ENCODE results near the gene GFOD1. TPM values are rescaled to one million over a fixed set of nuclear protein-coding genes. Genes with fewer than 3 reads are reported as not detected.
A peak's percentile ranks its signal among the peaks of the same experiment; 100 is the strongest.

Gene GFOD1
- total and polyA plus RNA-seq, 2 of the 4 experiments (the other 2 are of a cell fraction), result 1.8 to 3.4 TPM

DNA sequence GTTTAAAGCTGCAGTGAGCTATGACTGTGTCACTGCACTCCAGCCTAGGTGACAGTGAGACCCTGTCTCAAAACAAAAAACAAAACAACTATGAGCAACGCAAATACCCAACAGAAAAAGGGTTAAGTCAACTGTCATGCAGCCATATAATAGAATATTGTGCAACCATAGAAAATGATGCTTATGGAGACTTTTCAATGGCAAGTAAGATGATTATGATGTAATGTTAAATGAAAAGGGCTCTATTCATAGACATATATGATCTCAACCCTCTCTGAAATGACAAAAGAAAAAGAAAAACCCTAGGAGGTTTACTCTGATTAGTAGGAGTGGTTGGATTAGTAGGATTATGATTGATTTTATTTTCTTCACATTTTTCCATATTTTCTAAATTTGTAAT, 117.8 kb downstream of the GFOD1 start:
- Histone ChIP-seq H3K9me1 (ENCODE audit: insufficient read depth, low read length) (peaks cover 4% of the 10 kb centered on the region; the same call in 1 of the 2 replicates), H4K5ac (ENCODE audit: low read depth, low read length) (no peak overlapping the region), H3K9ac (ENCODE audit: low read depth, low read length) (no peak overlapping the region), H2AK5ac (ENCODE audit: low read depth, low read length) (no peak overlapping the region), H3K4me2 (ENCODE audit: low read depth, low read length) (no peak overlapping the region), H3K9me3 (ENCODE audit: control insufficient read depth, insufficient read depth, low read length) (no peaks in the 10 kb centered on the region), H2AFZ (replicated peaks; ENCODE audit: low read length, poor library complexity) (no peak overlapping the region), H3K79me1 (ENCODE audit: low read depth in 1 of 2, low read length in 2 of 2) (no peaks in the 10 kb centered on the region; a peak in 2 of 4 replicates), H3K4ac (ENCODE audit: low read depth, low read length) (no peak overlapping the region), H3K27me3 (ENCODE audit: control insufficient read depth, insufficient read depth, low read length) (no peaks in the 10 kb centered on the region), H2BK15ac (ENCODE audit: low read depth, low read length) (no peak overlapping the region), H3K27ac (ENCODE audit: insufficient read depth, low read length) (no peak overlapping the region), H4K8ac (ENCODE audit: low read depth in 2 of 2, low read length in 2 of 2) (no peak overlapping the region), H3K23ac (ENCODE audit: low read depth, low read length) (no peak overlapping the region), H2BK120ac (ENCODE audit: low read depth, low read length) (no peak overlapping the region), H3K4me3 (ENCODE audit: insufficient read depth, low read depth, low read length) (no peak overlapping the region), H2BK20ac (ENCODE audit: low read depth, low read length) (no peak overlapping the region), H3K14ac (replicated peaks; ENCODE audit: low read depth, low read length) (no peak overlapping the region), H2BK5ac (ENCODE audit: low read depth, low read length, poor library complexity, severe bottlenecking) (no peak overlapping the region), H3K4me1 (ENCODE audit: control insufficient read depth, insufficient read depth, low read length) (peaks cover 4% of the 10 kb centered on the region; the same call in 1 of the 2 replicates), H3K36me3 (ENCODE audit: control insufficient read depth, insufficient read depth, low read length) (peaks cover 1% of the 10 kb centered on the region; the same call in 1 of the 2 replicates), H2AK9ac (replicated peaks; ENCODE audit: low read depth, low read length, poor library complexity) (no peak overlapping the region), H4K20me1 (ENCODE audit: insufficient read depth, low read length) (no peaks in the 10 kb centered on the region), H4K91ac (ENCODE audit: insufficient read depth, low read depth, low read length) (no peak overlapping the region), H3K56ac (ENCODE audit: extremely low read depth, insufficient read depth, low read length) (no peak overlapping the region), H3K18ac (ENCODE audit: low read depth, low read length) (no peak overlapping the region)
- no CpG with 5 or more reads among the region's 1 CpG for whole genome bisulfite sequencing, 2 experiments (ENCODE audit: extremely low coverage in 2 of 2, insufficient read length in 1 of 2)
- ATAC-seq (ENCODE audit: low read depth), result no peak
- POLR2A ChIA-PET (ENCODE audit: unreplicated experiment), result no interaction called here
- intact Hi-C loops (cut with micrococcal nuclease) (no loop called here), dilution Hi-C loops (cut with HindIII; ENCODE audit: low sequenced_read_pairs, unreplicated experiment) (no loop called here), in situ Hi-C loops (cut with MboI; ENCODE audit: low sequenced_read_pairs) (no loop called here)
- DNase-seq, result no peak
- TF ChIP-seq, protein P1, sequence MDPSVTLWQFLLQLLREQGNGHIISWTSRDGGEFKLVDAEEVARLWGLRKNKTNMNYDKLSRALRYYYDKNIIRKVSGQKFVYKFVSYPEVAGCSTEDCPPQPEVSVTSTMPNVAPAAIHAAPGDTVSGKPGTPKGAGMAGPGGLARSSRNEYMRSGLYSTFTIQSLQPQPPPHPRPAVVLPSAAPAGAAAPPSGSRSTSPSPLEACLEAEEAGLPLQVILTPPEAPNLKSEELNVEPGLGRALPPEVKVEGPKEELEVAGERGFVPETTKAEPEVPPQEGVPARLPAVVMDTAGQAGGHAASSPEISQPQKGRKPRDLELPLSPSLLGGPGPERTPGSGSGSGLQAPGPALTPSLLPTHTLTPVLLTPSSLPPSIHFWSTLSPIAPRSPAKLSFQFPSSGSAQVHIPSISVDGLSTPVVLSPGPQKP (IDR thresholded peaks at IDR 0.05; ENCODE audit: borderline replicate concordance, low read depth, low read length), result no peak
- TF ChIP-seq CHD1 (IDR thresholded peaks at IDR 0.05; ENCODE audit: low read depth, low read length), result no peak
- no peak for TF ChIP-seq RFX5 (IDR thresholded peaks at IDR 0.05; ENCODE audit: low read depth, low read length)
- TF ChIP-seq CEBPB (IDR thresholded peaks at IDR 0.05; ENCODE audit: low read depth, low read length), result peak; percentile 43; the same call in 1 of the 2 replicates
- CTCF ChIA-PET, result interaction anchor here (0.6 to 0.9 kb wide), 2 partner anchors 12 to 1707 kb away, joined by 3 to 4 read pairs; no protein-coding TSS in a partner anchor
- BruUV-seq (replicated peaks), result no TSS peak
